ENCODE results near the gene CLEC11A. TPM values are rescaled to one million over a fixed set of nuclear protein-coding genes. Genes with fewer than 3 reads are reported as not detected.
"Not testable (repeated sequence)": the region's sequence is repeated elsewhere in the genome, so short reads cannot be mapped to it uniquely, and the experiment has no call there.

CLEC11A gene
- total RNA-seq, 2 donors from 2014 or later: 13.8 to 26.2 TPM

DNA sequence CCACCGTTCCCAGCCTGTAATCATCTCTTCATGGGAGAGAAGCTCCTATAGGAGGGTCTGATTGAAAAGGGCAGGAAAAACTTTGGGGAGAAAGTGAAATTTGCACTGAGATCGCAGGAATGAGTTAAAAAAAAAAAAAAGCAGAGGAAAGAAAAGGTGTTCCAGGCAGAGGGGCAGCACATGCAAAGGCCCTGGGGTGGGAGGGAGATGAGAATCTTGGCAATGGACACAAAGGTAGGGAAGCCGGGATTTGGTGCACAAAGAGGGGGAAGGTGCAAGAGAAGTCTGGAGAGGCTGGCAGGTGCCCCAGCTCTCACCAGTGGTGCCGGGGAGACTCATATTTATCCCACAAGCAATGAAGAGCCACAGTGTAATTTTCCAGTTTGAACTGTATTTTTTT lies 30.7 kb downstream of the CLEC11A start:
- Histone ChIP-seq H3K4me3 (no peak overlapping the region), H3K4me1 (replicated peaks) (no peaks in the 10 kb centered on the region), H3K27ac (no peak overlapping the region), H3K36me3 (no peaks in the 10 kb centered on the region), H3K27me3 (replicated peaks; ENCODE audit: insufficient read depth) (no peaks in the 10 kb centered on the region), H3K9me3 (no peaks in the 10 kb centered on the region)
- no peak for TF ChIP-seq POLR2AphosphoS5 (IDR thresholded peaks at IDR 0.05)
- TF ChIP-seq, protein P1, sequence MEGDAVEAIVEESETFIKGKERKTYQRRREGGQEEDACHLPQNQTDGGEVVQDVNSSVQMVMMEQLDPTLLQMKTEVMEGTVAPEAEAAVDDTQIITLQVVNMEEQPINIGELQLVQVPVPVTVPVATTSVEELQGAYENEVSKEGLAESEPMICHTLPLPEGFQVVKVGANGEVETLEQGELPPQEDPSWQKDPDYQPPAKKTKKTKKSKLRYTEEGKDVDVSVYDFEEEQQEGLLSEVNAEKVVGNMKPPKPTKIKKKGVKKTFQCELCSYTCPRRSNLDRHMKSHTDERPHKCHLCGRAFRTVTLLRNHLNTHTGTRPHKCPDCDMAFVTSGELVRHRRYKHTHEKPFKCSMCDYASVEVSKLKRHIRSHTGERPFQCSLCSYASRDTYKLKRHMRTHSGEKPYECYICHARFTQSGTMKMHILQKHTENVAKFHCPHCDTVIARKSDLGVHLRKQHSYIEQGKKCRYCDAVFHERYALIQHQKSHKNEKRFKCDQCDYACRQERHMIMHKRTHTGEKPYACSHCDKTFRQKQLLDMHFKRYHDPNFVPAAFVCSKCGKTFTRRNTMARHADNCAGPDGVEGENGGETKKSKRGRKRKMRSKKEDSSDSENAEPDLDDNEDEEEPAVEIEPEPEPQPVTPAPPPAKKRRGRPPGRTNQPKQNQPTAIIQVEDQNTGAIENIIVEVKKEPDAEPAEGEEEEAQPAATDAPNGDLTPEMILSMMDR (IDR thresholded peaks at IDR 0.05): no peak
- no peak for TF ChIP-seq POLR2A (IDR thresholded peaks at IDR 0.05)
- no peak for DNase-seq (ENCODE audit: low spot score)
- intact Hi-C loops (cut with DNase I): no loop called here
- 92% methylated on average over 4 of the region's 4 CpGs for WGBS

DNA sequence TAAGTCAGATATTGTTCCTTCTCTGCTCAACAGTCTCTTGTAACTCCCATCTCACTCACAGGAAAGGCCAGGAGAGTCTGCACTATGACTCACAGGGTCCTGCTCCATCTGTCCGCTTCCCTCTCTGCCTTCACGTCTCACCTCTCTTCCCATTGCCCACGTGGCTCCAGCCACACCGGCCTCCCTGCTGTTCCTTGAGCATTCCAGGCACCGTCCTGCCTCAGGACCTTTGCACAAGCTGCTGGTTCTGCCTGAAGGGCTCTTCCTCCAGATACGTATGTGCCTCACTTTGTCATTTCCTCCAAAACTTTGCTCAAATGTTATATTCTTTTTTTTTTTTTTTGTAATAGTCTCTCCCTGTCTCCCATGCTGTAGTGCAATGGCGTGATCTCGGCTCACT lies 33.1 kb downstream of the CLEC11A start:
- H3K4me3 ChIP-seq; H3K27ac ChIP-seq; H3K36me3 ChIP-seq; H3K9me3 ChIP-seq; DNase-seq (ENCODE audit: low spot score); H3K4me1 ChIP-seq (replicated peaks); intact Hi-C loops (cut with DNase I); H3K27me3 ChIP-seq (replicated peaks; ENCODE audit: insufficient read depth): not testable (repeated sequence)
- WGBS: 75% methylated on average over 8 of the region's 8 CpGs

DNA sequence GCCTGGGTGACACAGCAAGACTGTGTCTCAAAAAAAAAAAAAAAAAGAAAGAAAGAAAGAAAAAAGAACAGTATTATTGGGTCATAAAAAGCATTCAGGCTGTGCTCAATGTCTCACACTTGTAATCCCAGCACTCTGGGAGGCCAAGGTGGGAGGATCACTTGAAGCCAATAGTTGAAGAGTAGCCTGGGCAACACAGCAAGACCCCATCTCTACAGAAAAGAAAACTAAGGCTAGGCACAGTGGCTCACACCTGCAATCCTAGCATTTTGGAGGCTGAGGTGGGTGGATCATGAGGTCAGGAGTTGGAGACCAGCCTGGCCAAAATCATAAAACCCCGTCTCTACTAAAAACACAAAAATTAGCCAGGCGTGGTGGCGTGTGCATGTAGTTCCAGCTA lies 34.5 kb downstream of the CLEC11A start:
- not testable (repeated sequence) for H3K27me3 ChIP-seq (replicated peaks; ENCODE audit: insufficient read depth)
- 98% methylated on average over 3 of the region's 3 CpGs for WGBS

DNA sequence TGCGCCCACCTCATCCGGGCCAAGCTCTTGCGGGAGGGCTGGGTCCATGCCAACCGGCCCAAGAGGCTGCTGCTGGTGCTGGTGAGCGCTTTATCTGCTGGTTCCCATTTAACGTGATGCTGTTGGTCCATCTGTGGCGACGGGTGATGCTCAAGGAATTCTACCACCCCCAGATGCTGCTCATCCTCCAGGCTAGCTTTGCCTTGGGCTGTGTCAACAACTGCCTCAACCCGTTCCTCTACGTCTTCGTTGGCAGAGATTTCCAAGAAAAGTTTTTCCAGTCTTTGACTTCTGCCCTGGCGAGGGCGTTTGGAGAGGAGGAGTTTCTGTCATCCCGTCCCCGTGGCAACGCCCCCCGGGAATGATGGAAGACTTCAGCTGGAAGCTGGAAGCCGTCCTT lies 35.9 kb downstream of the CLEC11A start:
- H3K36me3 ChIP-seq; H3K4me1 ChIP-seq (replicated peaks); H3K27me3 ChIP-seq (replicated peaks; ENCODE audit: insufficient read depth); H3K9me3 ChIP-seq; intact Hi-C loops (cut with DNase I); DNase-seq (ENCODE audit: low spot score); H3K4me3 ChIP-seq; H3K27ac ChIP-seq: not testable (repeated sequence)
- 81% methylated on average over 12 of the region's 18 CpGs for WGBS

More for the DNA sequence above, 34.5 kb downstream of the CLEC11A start:
- H3K9me3 ChIP-seq; H3K4me3 ChIP-seq; H3K36me3 ChIP-seq; H3K27ac ChIP-seq; H3K4me1 ChIP-seq (replicated peaks); intact Hi-C loops (cut with DNase I); DNase-seq (ENCODE audit: low spot score): not testable (repeated sequence)

DNA sequence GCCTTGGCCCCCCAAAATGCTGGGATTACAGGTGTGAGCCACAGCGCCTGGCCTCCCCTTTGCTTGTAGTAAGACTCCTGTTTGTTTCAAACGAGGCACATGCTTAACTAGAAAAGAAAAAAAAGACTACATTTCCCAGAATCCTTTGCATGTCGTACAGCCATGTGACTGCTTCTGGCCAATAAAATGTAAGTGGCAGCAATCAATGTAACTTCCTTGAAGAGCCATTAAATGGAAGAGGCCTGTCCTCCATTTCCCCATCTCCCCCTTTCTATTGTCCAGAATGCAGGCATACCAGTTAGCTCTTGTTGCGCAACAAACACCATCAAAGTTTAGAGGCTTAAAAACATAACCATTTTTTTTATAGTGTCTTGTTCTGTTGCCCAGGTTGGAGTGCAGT lies 36.7 kb downstream of the CLEC11A start:
- intact Hi-C loops (cut with DNase I): no loop called here
- WGBS: 78% methylated on average over 4 of the region's 4 CpGs

DNA sequence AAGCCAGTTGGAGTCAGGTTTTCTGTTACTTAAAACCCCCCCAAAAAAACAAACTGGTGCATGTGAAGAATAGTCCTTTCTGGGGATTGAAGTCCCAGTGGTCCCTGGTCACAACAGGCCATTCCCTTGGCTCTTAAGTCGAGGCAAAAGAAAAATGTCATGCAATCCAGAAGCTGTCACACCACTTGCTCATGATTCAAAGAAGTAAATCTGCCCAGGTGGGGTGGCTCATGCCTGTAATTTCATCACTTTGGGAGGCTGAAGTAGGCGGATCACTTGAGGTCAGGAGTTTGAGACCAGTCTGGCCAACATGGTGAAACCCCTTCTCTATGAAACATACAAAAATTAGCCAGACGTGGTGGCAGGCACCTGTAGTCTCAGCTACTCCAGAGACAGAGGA lies 38.3 kb downstream of the CLEC11A start:
- intact Hi-C loops (cut with DNase I); H3K27me3 ChIP-seq (replicated peaks; ENCODE audit: insufficient read depth); H3K4me1 ChIP-seq (replicated peaks); H3K36me3 ChIP-seq; H3K4me3 ChIP-seq; DNase-seq (ENCODE audit: low spot score); H3K27ac ChIP-seq; H3K9me3 ChIP-seq: not testable (repeated sequence)
- 60% methylated on average over 3 of the region's 3 CpGs for WGBS

More for the DNA sequence above, 36.7 kb downstream of the CLEC11A start:
- H3K27me3 ChIP-seq (replicated peaks; ENCODE audit: insufficient read depth): no peaks in the 10 kb centered on the region
- H3K36me3 ChIP-seq: no peaks in the 10 kb centered on the region
- TF ChIP-seq POLR2A (IDR thresholded peaks at IDR 0.05) (no peak), POLR2AphosphoS5 (IDR thresholded peaks at IDR 0.05) (no peak)
- TF ChIP-seq, protein P1 (IDR thresholded peaks at IDR 0.05): no peak
- no peak overlapping the region for H3K4me3 ChIP-seq
- no peaks in the 10 kb centered on the region for H3K4me1 ChIP-seq (replicated peaks)
- no peaks in the 10 kb centered on the region for H3K9me3 ChIP-seq
- DNase-seq (ENCODE audit: low spot score): no peak
- no peak overlapping the region for H3K27ac ChIP-seq

DNA sequence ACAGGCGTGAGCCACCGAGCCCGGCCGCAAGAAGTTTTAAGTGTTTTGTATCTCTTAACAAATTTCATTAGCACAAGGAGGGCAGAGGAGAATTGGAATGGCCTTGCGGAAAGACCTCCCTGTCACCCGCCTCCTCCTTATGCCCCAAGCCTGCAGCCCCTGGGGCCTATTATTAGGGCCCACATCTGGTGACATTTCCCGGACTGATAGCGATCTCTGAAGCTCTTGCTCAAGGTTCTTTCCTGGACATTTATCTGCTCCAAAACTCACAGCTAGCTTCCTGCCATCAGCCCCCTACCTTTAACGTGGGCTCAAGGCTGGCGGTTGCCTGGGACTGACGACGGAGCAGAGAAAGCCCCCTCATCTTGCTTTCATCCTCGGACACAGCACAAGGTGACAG lies 40.4 kb downstream of the CLEC11A start:
- H3K9me3 ChIP-seq; DNase-seq (ENCODE audit: low spot score); H3K27me3 ChIP-seq (replicated peaks; ENCODE audit: insufficient read depth); H3K27ac ChIP-seq; intact Hi-C loops (cut with DNase I); H3K4me3 ChIP-seq; H3K4me1 ChIP-seq (replicated peaks); H3K36me3 ChIP-seq: not testable (repeated sequence)
- 54% methylated on average over 11 of the region's 13 CpGs for WGBS

DNA sequence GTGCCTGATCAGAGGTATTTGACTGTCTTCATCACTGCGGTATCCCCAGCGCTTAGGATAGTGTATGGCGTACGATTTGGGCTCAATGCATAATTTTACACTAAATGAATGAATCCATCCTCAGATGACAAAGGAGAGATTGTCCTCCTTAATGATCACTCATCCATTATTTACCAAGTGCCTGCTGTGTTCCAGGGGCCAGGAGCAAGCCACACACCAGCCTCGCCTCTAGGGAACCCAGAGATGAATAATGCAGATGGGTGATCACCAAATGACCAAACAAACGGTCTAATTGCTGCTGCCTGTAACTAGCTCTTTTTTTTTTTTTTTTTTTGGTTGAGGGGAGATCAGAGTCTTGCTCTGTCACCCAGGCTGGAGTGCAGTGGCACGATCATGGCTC lies 41.2 kb downstream of the CLEC11A start:
- WGBS: 66% methylated on average over 7 of the region's 7 CpGs
- Histone ChIP-seq H3K4me1 (replicated peaks) (no peaks in the 10 kb centered on the region), H3K9me3 (no peaks in the 10 kb centered on the region), H3K27me3 (replicated peaks; ENCODE audit: insufficient read depth) (no peaks in the 10 kb centered on the region), H3K27ac (no peak overlapping the region), H3K36me3 (no peaks in the 10 kb centered on the region), H3K4me3 (no peak overlapping the region)
- TF ChIP-seq POLR2AphosphoS5 (IDR thresholded peaks at IDR 0.05): no peak
- TF ChIP-seq, protein P1 (IDR thresholded peaks at IDR 0.05): no peak
- TF ChIP-seq POLR2A (IDR thresholded peaks at IDR 0.05): no peak
- DNase-seq (ENCODE audit: low spot score): no peak
- intact Hi-C loops (cut with DNase I): no loop called here

DNA sequence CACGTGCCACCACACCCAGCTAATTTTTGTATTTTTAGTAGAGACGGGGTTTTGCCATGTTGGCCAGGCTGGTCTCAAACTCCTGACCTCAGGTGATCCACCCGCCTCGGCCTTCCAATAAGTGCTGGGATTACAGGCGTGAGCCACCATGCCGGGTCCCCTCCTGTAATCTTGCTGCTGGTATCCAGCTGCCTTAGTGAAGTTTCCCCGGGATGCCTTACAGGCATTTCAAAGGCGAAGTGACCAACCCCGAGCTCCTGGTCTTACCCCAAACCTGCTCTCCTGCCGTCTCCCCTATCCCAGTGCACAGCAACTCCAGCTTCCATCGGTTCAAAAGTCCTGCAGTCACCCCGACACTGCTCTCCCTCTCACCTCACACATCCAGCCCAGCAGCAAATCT lies 43.6 kb downstream of the CLEC11A start:
- intact Hi-C loops (cut with DNase I): not testable (repeated sequence)

DNA sequence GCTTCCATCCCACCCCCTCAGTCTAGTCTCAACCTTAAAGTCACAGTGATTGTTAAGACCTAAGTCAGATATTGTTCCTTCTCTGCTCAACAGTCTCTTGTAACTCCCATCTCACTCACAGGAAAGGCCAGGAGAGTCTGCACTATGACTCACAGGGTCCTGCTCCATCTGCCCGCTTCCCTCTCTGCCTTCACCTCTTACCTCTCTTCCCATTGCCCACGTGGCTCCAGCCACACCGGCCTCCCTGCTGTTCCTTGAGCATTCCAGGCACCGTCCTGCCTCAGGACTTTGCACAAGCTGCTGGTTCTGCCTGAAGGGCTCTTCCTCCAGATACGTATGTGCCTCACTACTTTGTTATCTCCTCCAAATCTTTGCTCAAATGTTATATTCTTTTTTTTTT lies 44.1 kb downstream of the CLEC11A start:
- H3K4me3 ChIP-seq; H3K36me3 ChIP-seq; intact Hi-C loops (cut with DNase I); DNase-seq (ENCODE audit: low spot score); H3K27ac ChIP-seq; H3K4me1 ChIP-seq (replicated peaks); H3K27me3 ChIP-seq (replicated peaks; ENCODE audit: insufficient read depth); H3K9me3 ChIP-seq: not testable (repeated sequence)
- WGBS: 25% methylated on average over 5 of the region's 5 CpGs

More for the DNA sequence above, 43.6 kb downstream of the CLEC11A start:
- DNase-seq (ENCODE audit: low spot score); H3K27me3 ChIP-seq (replicated peaks; ENCODE audit: insufficient read depth); H3K9me3 ChIP-seq; H3K4me3 ChIP-seq; H3K27ac ChIP-seq; H3K36me3 ChIP-seq; H3K4me1 ChIP-seq (replicated peaks): not testable (repeated sequence)
- 71% methylated on average over 12 of the region's 12 CpGs for WGBS
